ENCODE results near the gene RPL13A. TPM values are rescaled to one million over a fixed set of nuclear protein-coding genes. Genes with fewer than 3 reads are reported as not detected.
A peak's percentile ranks its signal among the peaks of the same experiment; 100 is the strongest.

RPL13A gene
- total and polyA plus RNA-seq, 9 of the 15 experiments (the other 6 are each of a cell fraction or from before 2014, with no cell fraction given): 1,744 to 5,482 (median 2,949) TPM

DNA sequence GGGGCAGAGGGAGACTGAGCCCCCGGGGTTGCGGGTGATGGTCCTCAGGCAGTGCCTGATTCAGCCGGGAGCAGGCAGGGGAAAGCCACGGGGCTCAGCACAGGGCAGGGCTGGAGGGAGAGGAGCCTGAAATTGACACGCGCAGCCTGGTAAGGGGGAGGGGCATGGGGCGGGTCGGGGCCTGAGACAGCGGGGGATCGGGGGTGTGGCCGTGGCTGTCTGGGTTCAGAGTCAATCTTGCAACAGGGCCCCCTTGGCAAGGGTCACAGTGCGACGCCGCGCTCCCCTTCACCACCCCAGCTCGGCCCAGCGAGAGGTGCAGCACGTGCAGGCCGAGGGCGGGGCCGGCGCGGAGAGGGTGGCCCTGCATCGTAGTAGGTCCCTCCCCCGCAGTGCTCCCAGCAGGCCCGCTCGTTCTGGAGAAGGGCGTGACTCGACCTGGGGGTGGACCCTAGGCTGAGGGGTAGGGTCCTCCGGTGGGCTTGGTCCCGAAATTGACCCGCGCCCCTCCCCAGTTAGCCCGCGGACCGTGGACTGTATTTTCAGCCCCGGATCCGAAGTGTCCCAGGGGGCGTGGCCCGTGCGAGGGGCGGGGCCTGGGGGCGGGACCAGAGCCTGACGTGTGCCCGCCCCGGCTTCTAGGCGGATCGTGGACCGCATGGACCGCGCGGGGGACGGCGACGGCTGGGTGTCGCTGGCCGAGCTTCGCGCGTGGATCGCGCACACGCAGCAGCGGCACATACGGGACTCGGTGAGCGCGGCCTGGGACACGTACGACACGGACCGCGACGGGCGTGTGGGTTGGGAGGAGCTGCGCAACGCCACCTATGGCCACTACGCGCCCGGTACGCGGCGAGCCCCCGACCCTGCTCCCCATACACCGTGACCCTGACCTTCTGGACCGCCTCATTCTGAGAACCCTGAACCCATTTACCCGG is 46.4 kb downstream of the RPL13A start (continued):
- TF ChIP-seq, protein P1, sequence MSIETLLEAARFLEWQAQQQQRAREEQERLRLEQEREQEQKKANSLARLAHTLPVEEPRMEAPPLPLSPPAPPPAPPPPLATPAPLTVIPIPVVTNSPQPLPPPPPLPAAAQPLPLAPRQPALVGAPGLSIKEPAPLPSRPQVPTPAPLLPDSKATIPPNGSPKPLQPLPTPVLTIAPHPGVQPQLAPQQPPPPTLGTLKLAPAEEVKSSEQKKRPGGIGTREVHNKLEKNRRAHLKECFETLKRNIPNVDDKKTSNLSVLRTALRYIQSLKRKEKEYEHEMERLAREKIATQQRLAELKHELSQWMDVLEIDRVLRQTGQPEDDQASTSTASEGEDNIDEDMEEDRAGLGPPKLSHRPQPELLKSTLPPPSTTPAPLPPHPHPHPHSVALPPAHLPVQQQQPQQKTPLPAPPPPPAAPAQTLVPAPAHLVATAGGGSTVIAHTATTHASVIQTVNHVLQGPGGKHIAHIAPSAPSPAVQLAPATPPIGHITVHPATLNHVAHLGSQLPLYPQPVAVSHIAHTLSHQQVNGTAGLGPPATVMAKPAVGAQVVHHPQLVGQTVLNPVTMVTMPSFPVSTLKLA (conservative IDR thresholded peaks at IDR 0.05): peak; percentile 99
- TF ChIP-seq ZNF140 (CRISPR knock-in tag; IDR thresholded peaks at IDR 0.05): no peak
- TF ChIP-seq KDM2B (CRISPR knock-in tag; IDR thresholded peaks at IDR 0.05): peak; percentile 27; the same call in 1 of the 2 replicates
- TF ChIP-seq, protein P2, sequence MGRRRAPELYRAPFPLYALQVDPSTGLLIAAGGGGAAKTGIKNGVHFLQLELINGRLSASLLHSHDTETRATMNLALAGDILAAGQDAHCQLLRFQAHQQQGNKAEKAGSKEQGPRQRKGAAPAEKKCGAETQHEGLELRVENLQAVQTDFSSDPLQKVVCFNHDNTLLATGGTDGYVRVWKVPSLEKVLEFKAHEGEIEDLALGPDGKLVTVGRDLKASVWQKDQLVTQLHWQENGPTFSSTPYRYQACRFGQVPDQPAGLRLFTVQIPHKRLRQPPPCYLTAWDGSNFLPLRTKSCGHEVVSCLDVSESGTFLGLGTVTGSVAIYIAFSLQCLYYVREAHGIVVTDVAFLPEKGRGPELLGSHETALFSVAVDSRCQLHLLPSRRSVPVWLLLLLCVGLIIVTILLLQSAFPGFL (CRISPR knock-in tag; IDR thresholded peaks at IDR 0.05): no peak
- TF ChIP-seq PHF20 (IDR thresholded peaks at IDR 0.05; ENCODE audit: partially characterized antibody): peak; percentile 42
- peak; percentile 43; the same call in 1 of the 2 replicates for TF ChIP-seq ETV5 (CRISPR knock-in tag; IDR thresholded peaks at IDR 0.05; ENCODE audit: low read depth)
- TF ChIP-seq IFI16 (CRISPR knock-in tag; IDR thresholded peaks at IDR 0.05): no peak
- peak; percentile 86 to 88 for TF ChIP-seq SIN3A (IDR thresholded peaks at IDR 0.05; ENCODE audit: borderline replicate concordance in 2 of 2, control insufficient read depth in 1 of 2, low read depth in 2 of 2, low read length in 2 of 2)
- no peak for TF ChIP-seq CBFA2T2 (conservative IDR thresholded peaks at IDR 0.05)
- TF ChIP-seq GATAD2B (IDR thresholded peaks at IDR 0.05; ENCODE audit: borderline replicate concordance): peak; percentile 81; the same call in 1 of the 2 replicates
- TF ChIP-seq SAP30 (IDR thresholded peaks at IDR 0.05; ENCODE audit: borderline replicate concordance, insufficient read depth, low read depth, low read length, poor library complexity, severe bottlenecking): peak; percentile 62
- TF ChIP-seq, protein P3, sequence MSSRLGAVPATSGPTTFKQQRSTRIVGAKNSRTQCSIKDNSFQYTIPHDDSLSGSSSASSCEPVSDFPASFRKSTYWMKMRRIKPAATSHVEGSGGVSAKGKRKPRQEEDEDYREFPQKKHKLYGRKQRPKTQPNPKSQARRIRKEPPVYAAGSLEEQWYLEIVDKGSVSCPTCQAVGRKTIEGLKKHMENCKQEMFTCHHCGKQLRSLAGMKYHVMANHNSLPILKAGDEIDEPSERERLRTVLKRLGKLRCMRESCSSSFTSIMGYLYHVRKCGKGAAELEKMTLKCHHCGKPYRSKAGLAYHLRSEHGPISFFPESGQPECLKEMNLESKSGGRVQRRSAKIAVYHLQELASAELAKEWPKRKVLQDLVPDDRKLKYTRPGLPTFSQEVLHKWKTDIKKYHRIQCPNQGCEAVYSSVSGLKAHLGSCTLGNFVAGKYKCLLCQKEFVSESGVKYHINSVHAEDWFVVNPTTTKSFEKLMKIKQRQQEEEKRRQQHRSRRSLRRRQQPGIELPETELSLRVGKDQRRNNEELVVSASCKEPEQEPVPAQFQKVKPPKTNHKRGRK (tag; IDR thresholded peaks at IDR 0.05): no peak
- no peak for TF ChIP-seq TAF15 (IDR thresholded peaks at IDR 0.05; ENCODE audit: low read depth, low read length)
- peak; percentile 9; the same call in 1 of the 2 replicates for TF ChIP-seq MXI1 (IDR thresholded peaks at IDR 0.05; ENCODE audit: low read depth, low read length)
- no peak; the same call in 1 of the 2 replicates for TF ChIP-seq CBX1 (IDR thresholded peaks at IDR 0.05; ENCODE audit: low read depth)
- TF ChIP-seq SP1 (CRISPR knock-in tag; IDR thresholded peaks at IDR 0.05): peak; percentile 98
- TF ChIP-seq ATF1 (CRISPR knock-in tag; IDR thresholded peaks at IDR 0.05): no peak
- TF ChIP-seq ATF1 (tag; IDR thresholded peaks at IDR 0.05): peak; percentile 87
- no peak for TF ChIP-seq POLR2AphosphoS5 (IDR thresholded peaks at IDR 0.05; ENCODE audit: control insufficient read depth, insufficient read depth, low read depth, low read length)
- TF ChIP-seq C11orf30 (IDR thresholded peaks at IDR 0.05; ENCODE audit: low read depth): no peak
